Endodermal cell (in vitro differentiated cells): Measurements from ENCODE around the gene CASZ1. TPM values are rescaled to one million over a fixed set of nuclear protein-coding genes. Genes with fewer than 3 reads are reported as not detected.

Experiments
- DNase-seq: peaks from one replicate; pipeline ENCODE4 v3.0.0-alpha.2; 2017
- H3K27ac ChIP-seq: 2 replicates; pipeline ENCODE4 v1.5.1; 2013; ENCODE audit warnings: mild to moderate bottlenecking, low read depth, low read length, moderate library complexity
- H3K27me3 ChIP-seq: 2 replicates; pipeline ENCODE4 v1.6.1; 2013; ENCODE audit warnings: mild to moderate bottlenecking, low read length, moderate library complexity; ENCODE audit not compliant: insufficient read depth, control insufficient read depth, poor library complexity, severe bottlenecking
- H3K36me3 ChIP-seq: 2 replicates; pipeline ENCODE4 v1.7.0; 2013; ENCODE audit warnings: mild to moderate bottlenecking, low read length, moderate library complexity; ENCODE audit not compliant: control insufficient read depth, insufficient read depth
- H3K4me1 ChIP-seq: one replicate; pipeline ENCODE4 v1.7.0; 2013; ENCODE audit warnings: low read length; ENCODE audit not compliant: control insufficient read depth, insufficient read depth
- H3K4me3 ChIP-seq: 2 replicates; pipeline ENCODE4 v1.5.1; 2013; ENCODE audit warnings: mild to moderate bottlenecking, low read length, moderate library complexity
- H3K9ac ChIP-seq: 2 replicates; pipeline ENCODE4 v1.6.1; 2013; ENCODE audit warnings: mild to moderate bottlenecking, low read length, moderate library complexity; ENCODE audit not compliant: poor library complexity, severe bottlenecking; ENCODE audit errors: extremely low read depth
- H3K9me3 ChIP-seq: 2 replicates; pipeline ENCODE4 v1.6.1; 2013; ENCODE audit warnings: mild to moderate bottlenecking, low read length, moderate library complexity; ENCODE audit not compliant: control insufficient read depth
- H3K27ac Mint-ChIP-seq: 2 replicates; pipeline ENCODE4 v1.8.0; 2020; ENCODE audit warnings: mixed read lengths
- H3K27me3 Mint-ChIP-seq: 2 replicates; pipeline ENCODE4 v1.8.0; 2021; ENCODE audit warnings: mild to moderate bottlenecking, mixed read lengths; ENCODE audit not compliant: insufficient read depth
- H3K36me3 Mint-ChIP-seq: 2 replicates; pipeline ENCODE4 v1.8.0; 2020; ENCODE audit warnings: low read depth, mixed read lengths
- H3K4me1 Mint-ChIP-seq: 2 replicates; pipeline ENCODE4 v1.8.0; 2020; ENCODE audit warnings: mixed read lengths
- H3K4me3 Mint-ChIP-seq: 2 replicates; pipeline ENCODE4 v1.8.0; 2020; ENCODE audit warnings: mild to moderate bottlenecking, moderate library complexity, mixed read lengths
- H3K9me3 Mint-ChIP-seq: 2 replicates; pipeline ENCODE4 v1.8.0; 2020; ENCODE audit warnings: mild to moderate bottlenecking, mixed read lengths
- WGBS, 2 experiments: methylation state at CpG; one replicate each; pipeline versions ENCODE4 v1.1.5 to v1.1.7; 2013; ENCODE audit warnings: missing lambda C conversion rate in 2 of 2, mixed read lengths in 1 of 2; ENCODE audit not compliant: insufficient coverage in 1 of 2, insufficient read length in 1 of 2; 5-methylcytosine and 5-hydroxymethylcytosine counted together
- total RNA-seq, 2 donors: library from RNA; stranded (reverse); fragmentation: NEBNext Ultra II Directional in 1 of 2; extraction: Animal tissue kit (Norgen Biotek cat#: 25700) in 1 of 2; gene quantifications; 2 replicates in 1 of 2; 3 replicates in 1 of 2; pipeline ENCODE4 v1.2.1, GENCODE V29; 2021
- TF ChIP-seq, protein P1 (sequence below): fragments of 200-600 bp; sonication (generic); conservative IDR thresholded peaks from 2 replicates; pipeline ENCODE4 v1.5.0; 2021; ENCODE audit warnings: antibody characterized with exemption, mild to moderate bottlenecking

CASZ1 gene
- total RNA-seq, 2 donors from 2014 or later: 3.5 to 5.9 TPM

DNA sequence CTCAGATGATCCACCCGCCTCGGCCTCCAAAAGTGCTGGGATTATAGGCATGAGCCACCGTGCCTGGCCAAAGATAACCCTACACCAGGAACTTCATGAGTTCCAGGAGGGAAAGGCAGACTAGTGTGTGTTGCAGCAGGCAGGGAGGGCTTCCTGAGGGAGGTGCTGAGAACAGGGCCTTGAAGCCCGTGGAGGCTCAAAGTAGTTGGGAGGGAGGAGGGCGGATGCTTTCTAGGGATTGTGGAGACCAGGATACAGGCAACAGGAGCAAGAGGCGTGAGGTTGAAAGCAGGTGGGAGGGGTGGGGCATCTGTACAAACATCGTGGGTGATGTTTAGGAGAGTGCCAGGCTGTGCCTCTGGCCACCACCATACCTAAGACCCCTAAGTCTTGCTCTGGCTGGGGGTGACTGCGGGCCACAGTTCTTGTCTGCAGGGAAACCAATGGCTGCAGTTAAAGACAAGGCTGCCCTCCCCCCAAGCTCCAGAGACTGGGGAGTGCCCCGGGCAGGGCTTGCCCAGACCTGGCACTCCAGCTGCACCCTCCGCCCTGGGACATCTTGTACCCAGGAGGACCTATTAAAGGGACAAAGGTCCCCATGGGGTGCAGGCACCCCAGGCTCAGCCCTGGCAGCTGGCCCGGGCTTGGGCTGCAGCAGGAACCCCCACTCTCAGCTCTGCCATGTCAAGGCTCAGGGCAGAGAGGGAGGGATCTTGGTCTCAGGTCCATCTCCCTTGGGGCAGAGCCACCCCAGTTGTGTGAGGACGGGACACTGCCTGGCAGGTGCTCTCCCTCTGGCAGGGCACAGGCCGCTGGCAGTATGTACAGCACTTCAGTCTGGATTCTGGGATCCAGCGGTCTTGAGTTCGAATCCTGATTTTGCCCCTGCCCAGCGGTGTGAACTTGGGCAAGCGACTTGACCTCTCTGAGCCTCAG lies 22.1 kb upstream of the CASZ1 start:
- Mint-ChIP-seq H3K4me1 (peaks cover 17% of the 10 kb centered on the region), H3K27ac (no peak overlapping the region)
- no peak overlapping the region for H3K27ac ChIP-seq

DNA sequence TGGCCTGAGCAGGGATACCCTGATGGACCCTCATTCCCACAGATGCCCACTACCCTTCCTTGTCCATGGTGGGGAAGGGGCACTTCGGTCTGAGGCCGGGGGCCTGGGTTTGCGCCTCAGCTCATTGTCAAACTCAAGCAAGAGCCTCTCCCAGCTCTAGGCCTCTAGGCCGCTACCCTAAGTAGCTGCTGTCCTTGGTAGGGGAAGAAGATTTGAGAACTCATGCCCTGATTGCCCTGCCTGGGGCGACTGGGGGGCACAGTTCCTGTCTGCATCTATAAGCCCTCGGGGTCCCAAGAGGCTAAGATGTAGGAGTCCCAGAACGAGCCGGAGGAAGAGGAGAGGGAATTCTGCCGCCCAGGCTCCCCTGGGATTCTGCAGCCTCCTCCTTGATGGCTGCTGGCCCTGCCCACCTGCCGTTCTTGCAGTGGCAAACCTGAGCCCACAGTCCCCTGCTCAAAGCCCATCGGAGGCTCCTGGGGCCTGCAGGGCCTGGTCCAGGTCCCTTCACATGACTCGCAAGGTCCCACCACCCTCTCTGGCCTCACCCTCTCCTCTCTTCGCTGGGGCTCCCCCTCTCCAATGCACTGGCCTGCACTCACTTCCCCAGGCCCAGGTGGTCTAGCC lies 20.4 kb upstream of the CASZ1 start:
- Mint-ChIP-seq H3K27me3 (no peaks in the 10 kb centered on the region), H3K27ac (no peak overlapping the region), H3K4me3 (no peak overlapping the region), H3K9me3 (no peaks in the 10 kb centered on the region), H3K4me1 (peaks cover 17% of the 10 kb centered on the region), H3K36me3 (no peaks in the 10 kb centered on the region)
- Histone ChIP-seq H3K4me3 (no peak overlapping the region), H3K36me3 (no peaks in the 10 kb centered on the region), H3K27ac (no peak overlapping the region), H3K4me1 (peaks cover 11% of the 10 kb centered on the region), H3K9ac (no peak overlapping the region), H3K27me3 (no peaks in the 10 kb centered on the region), H3K9me3 (no peaks in the 10 kb centered on the region)
- TF ChIP-seq, protein P1, sequence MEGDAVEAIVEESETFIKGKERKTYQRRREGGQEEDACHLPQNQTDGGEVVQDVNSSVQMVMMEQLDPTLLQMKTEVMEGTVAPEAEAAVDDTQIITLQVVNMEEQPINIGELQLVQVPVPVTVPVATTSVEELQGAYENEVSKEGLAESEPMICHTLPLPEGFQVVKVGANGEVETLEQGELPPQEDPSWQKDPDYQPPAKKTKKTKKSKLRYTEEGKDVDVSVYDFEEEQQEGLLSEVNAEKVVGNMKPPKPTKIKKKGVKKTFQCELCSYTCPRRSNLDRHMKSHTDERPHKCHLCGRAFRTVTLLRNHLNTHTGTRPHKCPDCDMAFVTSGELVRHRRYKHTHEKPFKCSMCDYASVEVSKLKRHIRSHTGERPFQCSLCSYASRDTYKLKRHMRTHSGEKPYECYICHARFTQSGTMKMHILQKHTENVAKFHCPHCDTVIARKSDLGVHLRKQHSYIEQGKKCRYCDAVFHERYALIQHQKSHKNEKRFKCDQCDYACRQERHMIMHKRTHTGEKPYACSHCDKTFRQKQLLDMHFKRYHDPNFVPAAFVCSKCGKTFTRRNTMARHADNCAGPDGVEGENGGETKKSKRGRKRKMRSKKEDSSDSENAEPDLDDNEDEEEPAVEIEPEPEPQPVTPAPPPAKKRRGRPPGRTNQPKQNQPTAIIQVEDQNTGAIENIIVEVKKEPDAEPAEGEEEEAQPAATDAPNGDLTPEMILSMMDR: no peak
- 82 to 90% methylated on average over 7 to 13 of the region's 13 CpGs for WGBS, 2 experiments
- peak; percentile 54 for DNase-seq

More for the DNA sequence above, 22.1 kb upstream of the CASZ1 start:
- WGBS, 2 experiments: 89 to 92% methylated on average over 15 to 17 of the region's 17 CpGs
- Histone ChIP-seq H3K27me3 (no peaks in the 10 kb centered on the region), H3K4me3 (no peak overlapping the region), H3K9me3 (no peaks in the 10 kb centered on the region), H3K36me3 (no peaks in the 10 kb centered on the region), H3K4me1 (peaks cover 11% of the 10 kb centered on the region), H3K9ac (no peak overlapping the region)
- H3K9me3 Mint-ChIP-seq: no peaks in the 10 kb centered on the region
- no peaks in the 10 kb centered on the region for H3K27me3 Mint-ChIP-seq
- DNase-seq: peak; percentile 51
- H3K36me3 Mint-ChIP-seq: no peaks in the 10 kb centered on the region
- H3K4me3 Mint-ChIP-seq: no peak overlapping the region
- TF ChIP-seq, protein P1: no peak

DNA sequence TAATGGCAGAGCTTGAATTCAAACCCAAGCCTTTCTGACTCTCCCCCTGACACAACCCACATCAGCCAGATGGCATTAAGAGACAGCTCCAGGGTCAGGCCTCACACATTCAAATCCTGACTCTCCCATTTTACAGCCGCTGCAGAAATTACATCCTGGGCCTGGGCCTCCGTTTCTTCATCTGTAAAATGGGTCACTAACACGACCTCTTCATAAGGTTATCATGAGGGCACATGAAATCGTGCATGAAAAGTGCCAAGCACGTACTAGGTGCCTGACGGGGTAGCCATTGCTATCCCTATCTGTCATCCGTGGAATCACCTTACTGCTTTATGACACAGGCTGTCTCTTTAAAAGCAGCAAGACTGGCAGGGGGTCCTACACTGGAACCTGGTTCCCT lies 19.8 kb upstream of the CASZ1 start:
- peaks cover 11% of the 10 kb centered on the region for H3K4me1 ChIP-seq
- no peaks in the 10 kb centered on the region for H3K9me3 ChIP-seq
- no peak overlapping the region for H3K4me3 ChIP-seq
- 84 to 91% methylated on average over 7 of the region's 7 CpGs for WGBS, 2 experiments
- H3K36me3 Mint-ChIP-seq: no peaks in the 10 kb centered on the region
- no peak overlapping the region for H3K9ac ChIP-seq
- no peaks in the 10 kb centered on the region for H3K9me3 Mint-ChIP-seq
- TF ChIP-seq, protein P1: no peak
- H3K36me3 ChIP-seq: no peaks in the 10 kb centered on the region
- H3K27ac Mint-ChIP-seq: no peak overlapping the region
- H3K27me3 ChIP-seq: no peaks in the 10 kb centered on the region
- peaks cover 17% of the 10 kb centered on the region for H3K4me1 Mint-ChIP-seq
- H3K27ac ChIP-seq: no peak overlapping the region
- DNase-seq: no peak
- H3K4me3 Mint-ChIP-seq: no peak overlapping the region
- no peaks in the 10 kb centered on the region for H3K27me3 Mint-ChIP-seq
